GM18951 (cell line): ENCODE data around the gene HARBI1.

Source experiments
- POLR2A ChIP-seq: IDR thresholded peaks from 4 replicates; pipeline ENCODE4 v1.6.1; 2011; ENCODE audit warnings: mild to moderate bottlenecking; ENCODE audit not compliant: insufficient read length, insufficient read depth; ENCODE audit errors: extremely low read depth
- in situ Hi-C: fragments of 300-500 bp; cut with MboI; formaldehyde crosslinking; loops from one replicate; pipeline ENCODE4 v1.12.0; 2022; ENCODE audit warnings: low sequenced_read_pairs, mixed read lengths, inconsistent platforms; ENCODE audit not compliant: unreplicated experiment

Gene HARBI1, protein sequence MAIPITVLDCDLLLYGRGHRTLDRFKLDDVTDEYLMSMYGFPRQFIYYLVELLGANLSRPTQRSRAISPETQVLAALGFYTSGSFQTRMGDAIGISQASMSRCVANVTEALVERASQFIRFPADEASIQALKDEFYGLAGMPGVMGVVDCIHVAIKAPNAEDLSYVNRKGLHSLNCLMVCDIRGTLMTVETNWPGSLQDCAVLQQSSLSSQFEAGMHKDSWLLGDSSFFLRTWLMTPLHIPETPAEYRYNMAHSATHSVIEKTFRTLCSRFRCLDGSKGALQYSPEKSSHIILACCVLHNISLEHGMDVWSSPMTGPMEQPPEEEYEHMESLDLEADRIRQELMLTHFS

GRCh38 chr11:46617134-46617971, at the start of gene HARBI1, which contains the start of gene ATG13:
HARBI1 (minus strand) TSS chr11:46617227; CDS start chr11:46616237, 990 bp downstream.
ATG13 (plus strand) TSS chr11:46617553; CDS start chr11:46644292, 26,739 bp downstream.
- peak; percentile 78 for TF ChIP-seq POLR2A
- in situ Hi-C loops = no loop called here

DNA sequence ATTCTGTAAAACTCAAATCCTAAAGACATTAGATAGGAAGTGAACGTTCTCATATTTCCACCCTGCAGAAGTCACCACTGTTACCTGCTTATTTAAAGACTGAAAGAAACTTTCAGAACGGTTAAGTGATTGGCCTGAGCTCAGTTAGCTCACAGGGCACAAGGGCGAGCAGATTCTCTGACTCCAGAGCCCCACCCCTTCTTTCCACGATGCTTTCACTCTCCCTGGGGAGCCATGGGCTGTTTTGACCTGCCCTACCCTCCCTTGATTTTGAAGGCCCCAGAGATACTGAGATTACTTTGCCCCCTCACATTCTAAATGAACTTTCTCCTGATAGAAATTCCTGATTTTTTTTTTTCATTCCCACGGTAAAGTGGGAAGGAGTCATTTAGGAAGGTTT, 49.5 kb upstream of the HARBI1 start:
- TF ChIP-seq POLR2A = no peak
- in situ Hi-C loops = no loop called here

DNA sequence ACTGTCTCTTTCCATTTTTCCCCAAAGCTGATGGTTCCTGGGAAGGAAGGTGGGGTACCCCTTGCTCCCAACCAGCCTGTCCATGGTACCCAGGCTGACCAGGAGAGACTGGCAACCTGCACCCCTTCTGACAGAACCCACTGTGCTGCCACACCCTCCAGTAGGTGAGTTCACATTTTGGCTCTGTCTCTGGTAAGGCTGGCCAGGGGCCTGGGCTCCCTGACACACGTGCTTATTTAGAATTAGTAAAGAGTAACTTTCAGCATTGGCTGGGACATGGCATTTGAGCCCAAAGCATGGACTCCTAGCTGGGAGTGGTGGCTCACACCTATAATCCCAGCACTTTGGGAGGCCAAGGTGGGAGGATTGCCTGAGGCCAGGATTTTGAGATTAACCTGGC, 48.3 kb upstream of the HARBI1 start:
- TF ChIP-seq POLR2A = no peak
- in situ Hi-C loops = no loop called here

DNA sequence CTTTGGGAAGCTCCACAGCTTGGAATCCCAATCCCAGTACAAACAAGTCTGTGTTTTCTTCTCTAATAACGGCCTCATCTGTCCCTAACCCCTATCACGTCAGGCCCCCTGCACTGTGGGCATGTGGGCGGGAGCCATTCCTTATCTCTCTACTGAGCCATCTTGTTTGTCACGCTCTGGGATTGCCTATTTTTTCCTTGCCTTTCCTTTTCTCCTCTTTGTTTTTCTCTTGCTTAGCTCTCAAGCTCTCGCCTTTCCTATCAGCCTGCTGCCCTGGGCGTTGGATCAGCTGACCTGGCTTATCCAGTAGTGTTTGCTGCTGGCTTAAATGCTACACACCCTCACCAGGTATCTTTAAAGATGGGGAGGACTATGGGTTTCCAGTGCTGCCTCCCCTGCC, 47.6 kb upstream of the HARBI1 start:
- in situ Hi-C loops = no loop called here
- no peak for TF ChIP-seq POLR2A

DNA sequence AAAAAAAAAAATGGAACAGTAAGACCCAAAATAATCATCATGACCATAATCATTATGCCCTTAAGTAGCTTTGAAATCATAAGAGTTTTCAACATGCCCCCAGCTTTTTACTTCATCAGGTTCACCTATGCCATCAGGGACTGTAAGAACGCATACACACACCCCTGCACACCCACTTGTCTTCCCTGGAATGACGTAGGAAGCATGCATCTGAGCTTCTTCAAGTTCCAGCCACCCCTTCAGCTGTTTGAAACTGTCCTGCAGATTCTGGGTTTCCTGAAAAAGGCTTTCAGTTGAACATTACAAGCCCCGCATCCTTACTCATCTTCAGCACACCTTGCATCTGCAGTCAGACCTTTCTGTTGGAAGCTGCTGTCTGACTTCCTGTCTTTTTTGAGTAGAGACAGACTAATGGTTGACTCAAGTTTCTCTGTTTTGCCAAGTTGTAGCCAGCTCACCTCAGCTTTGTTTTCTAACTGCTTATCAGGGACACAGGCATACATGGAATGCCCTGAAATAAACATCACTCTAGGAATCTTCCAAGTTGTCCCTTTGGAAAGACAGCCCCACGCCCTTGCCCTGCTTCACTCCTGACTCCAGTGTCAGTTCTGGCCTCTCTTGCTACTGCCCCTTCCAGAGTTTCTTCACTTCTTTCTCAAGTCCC, 46.4 kb upstream of the HARBI1 start:
- no peak for TF ChIP-seq POLR2A
- in situ Hi-C loops = no loop called here

GRCh38 chr11:46662366-46662765, 45.3 kb upstream of the HARBI1 start:
- in situ Hi-C loops = no loop called here
- no peak for TF ChIP-seq POLR2A

DNA sequence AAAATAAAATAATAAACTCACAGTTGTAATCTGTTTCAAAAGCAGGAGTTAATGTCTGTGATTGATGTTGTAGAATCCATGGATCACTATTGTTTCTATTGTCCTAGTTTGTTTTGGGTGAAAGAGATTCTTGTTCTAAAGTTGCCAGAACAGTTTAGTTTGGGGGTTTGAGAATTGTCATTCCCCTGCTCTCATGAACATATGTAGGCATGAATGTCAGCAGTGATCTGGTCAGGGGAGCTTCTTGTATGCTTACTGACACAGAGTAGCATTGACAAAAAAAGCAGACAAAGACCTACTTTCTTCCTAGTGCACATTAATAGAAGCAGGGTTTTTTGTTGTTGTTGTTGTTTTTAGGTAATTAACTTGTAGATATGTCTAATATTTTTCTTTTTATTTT, 44.8 kb upstream of the HARBI1 start:
- no peak for TF ChIP-seq POLR2A
- in situ Hi-C loops = no loop called here

- no peak for TF ChIP-seq POLR2A
- in situ Hi-C loops = no loop called here
Observed at GRCh38 chr11:46659908-46660307, 42.9 kb upstream of the HARBI1 start.

- in situ Hi-C loops = no loop called here
- TF ChIP-seq POLR2A = no peak
Observed at GRCh38 chr11:46658259-46658658, 41.2 kb upstream of the HARBI1 start.

GRCh38 chr11:46657186-46657585, 40.2 kb upstream of the HARBI1 start:
- TF ChIP-seq POLR2A = no peak
- in situ Hi-C loops = no loop called here

DNA sequence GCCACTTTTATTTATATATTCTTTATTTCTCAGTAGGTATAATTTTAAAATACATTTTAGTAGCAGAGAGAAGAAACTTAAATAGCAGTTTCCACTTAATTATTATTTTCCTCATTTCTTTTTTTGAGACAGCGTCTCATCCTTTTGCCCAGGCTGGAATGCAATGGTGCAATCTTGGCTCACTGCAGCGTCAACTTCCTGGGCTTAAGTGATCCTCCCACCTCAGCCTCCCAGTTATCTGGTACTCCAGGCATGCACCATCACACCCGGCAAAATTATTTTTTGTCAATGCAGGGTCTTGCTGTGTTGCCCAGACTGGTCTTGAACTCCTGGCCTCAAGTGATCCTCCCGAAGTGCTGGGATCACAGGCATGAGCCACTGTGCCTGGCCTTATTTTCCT, 38.6 kb upstream of the HARBI1 start:
- TF ChIP-seq POLR2A = no peak
- in situ Hi-C loops = no loop called here

DNA sequence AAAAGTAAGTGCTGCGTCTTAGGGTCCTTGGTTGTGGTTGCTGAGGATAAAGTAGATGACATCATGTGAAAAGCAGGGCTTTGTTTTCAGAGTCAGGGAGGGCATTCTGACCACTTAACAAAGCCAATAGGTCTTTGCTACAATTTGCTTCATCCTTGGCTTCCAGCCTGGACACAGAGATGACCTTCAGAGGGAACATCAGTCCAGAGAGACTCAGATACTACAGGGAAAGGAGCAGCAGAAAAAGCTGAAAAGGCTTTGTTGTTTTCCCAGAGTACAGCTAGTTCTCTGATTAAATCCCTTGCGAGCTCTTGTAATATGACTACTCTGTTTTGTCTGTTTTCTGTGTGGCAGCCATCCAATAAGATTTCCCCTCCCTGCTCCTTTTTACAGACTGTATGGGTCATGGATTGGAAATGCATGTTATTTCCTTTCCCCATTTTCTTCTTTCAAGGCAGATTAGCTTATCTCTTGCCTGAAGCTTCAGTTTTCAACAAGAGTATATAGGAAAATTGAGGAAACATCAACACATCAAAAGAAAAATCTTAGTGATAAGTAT, 32.2 kb upstream of the HARBI1 start:
- in situ Hi-C loops = no loop called here
- no peak for TF ChIP-seq POLR2A

DNA sequence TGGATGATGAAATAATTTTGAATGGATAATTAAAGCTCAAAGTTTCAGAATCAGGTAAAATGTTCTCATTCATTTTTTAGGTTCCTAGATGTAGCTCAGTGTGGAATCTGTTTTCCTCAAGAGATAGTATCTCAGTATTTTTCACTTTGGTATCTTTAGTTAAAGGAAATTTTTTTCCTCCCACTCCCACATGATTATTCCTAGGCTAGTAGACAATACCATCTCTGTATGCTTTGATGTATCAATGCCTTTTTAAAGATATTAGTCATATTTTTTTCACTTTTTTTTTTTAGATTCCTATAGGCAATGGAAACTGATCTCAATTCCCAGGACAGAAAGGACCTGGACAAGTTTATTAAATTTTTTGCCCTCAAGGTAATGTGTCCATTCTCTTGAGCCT, 27.0 kb upstream of the HARBI1 start:
- TF ChIP-seq POLR2A = no peak
- in situ Hi-C loops = no loop called here

- no peak for TF ChIP-seq POLR2A
- in situ Hi-C loops = no loop called here
Observed at GRCh38 chr11:46643531-46643930, 26.5 kb upstream of the HARBI1 start.
